Body of pancreas (tissue), 4 donors: Measurements from ENCODE around the gene IL20RA. TPM values are rescaled to one million over a fixed set of nuclear protein-coding genes. Genes with fewer than 3 reads are reported as not detected.
A peak's percentile ranks its signal among the peaks of the same experiment; 100 is the strongest.

Experiments
- ATAC-seq: fragments of 150-250 bp; one replicate; pipeline ENCODE4 v1.9.1; 2016
- DNase-seq, 4 donors: peaks; one replicate each; pipeline ENCODE4 v3.0.0-alpha.2; 2019
- H3K27ac ChIP-seq, 4 donors: fragments of 200-600 bp; sonication (generic); 1 replicate in 3 of 4; 2 replicates in 1 of 4; pipeline versions ENCODE4 v1.5.1 to v1.6.1; 2016 to 2019; ENCODE audit warnings: mild to moderate bottlenecking in 1 of 4, mixed read lengths in 1 of 4, moderate library complexity in 1 of 4
- H3K27me3 ChIP-seq, 2 donors: fragments of 200-600 bp; sonication (generic); one replicate each; pipeline ENCODE4 v1.6.0; 2016; ENCODE audit warnings: mild to moderate bottlenecking in 1 of 2
- H3K36me3 ChIP-seq, 2 donors: fragments of 200-600 bp; sonication (generic); replicated peaks in 1 of 2; 2 replicates each; pipeline ENCODE4 v1.5.1; 2016; ENCODE audit warnings: low read depth in 2 of 2; ENCODE audit not compliant: insufficient read depth in 1 of 2
- H3K4me1 ChIP-seq: fragments of 200-600 bp; sonication (generic); one replicate; pipeline ENCODE4 v1.6.0; 2016
- H3K4me3 ChIP-seq, 2 donors: fragments of 200-600 bp; sonication (generic); 1 replicate in 1 of 2; 2 replicates in 1 of 2; pipeline ENCODE4 v1.5.1; 2016 to 2019
- H3K9me3 ChIP-seq, 3 donors: fragments of 200-600 bp; sonication (generic); 1 replicate in 2 of 3; 2 replicates in 1 of 3; pipeline ENCODE4 v1.5.1; 2016
- CTCF ChIP-seq, 7 experiments: fragments of 450-650 bp in 4 of 7; fragments of 200-600 bp in 3 of 7; sonication (generic) in 3 of 7; IDR thresholded peaks; one replicate each; pipeline ENCODE4 v1.5.1; 2016 to 2019; ENCODE audit warnings: antibody characterized with exemption in 7 of 7
- POLR2A ChIP-seq, 3 donors: fragments of 450-650 bp; IDR thresholded peaks; one replicate each; pipeline ENCODE4 v1.6.1; 2016; ENCODE audit warnings: antibody characterized with exemption in 3 of 3, mild to moderate bottlenecking in 2 of 3
- WGBS, 2 donors: methylation state at CpG; one replicate each; pipeline ENCODE4 v1.1.5; 2017; 5-methylcytosine and 5-hydroxymethylcytosine counted together
- intact Hi-C: fragments of 100-400 bp; cut with DNase I; formaldehyde crosslinking; loops from one replicate; pipeline ENCODE4 v1.15.1; 2023
- total RNA-seq, 2 donors: library from RNA; depleted of rRNA; stranded (reverse); fragments of >200 nt; gene quantifications; one replicate each; pipeline ENCODE4 v1.1.0, GENCODE V29; 2016

The IL20RA gene
- total RNA-seq, 2 donors from 2014 or later, result 12.7 to 23.7 TPM

GRCh38 chr6:137025786-137026730 is 18.7 kb downstream of the IL20RA start:
- Histone ChIP-seq H3K9me3 (no peaks in the 10 kb centered on the region), H3K27me3 (no peaks in the 10 kb centered on the region), H3K27ac (peak overlapping the region in 3 of 4 donors; percentile 42 to 69 (median 62)), H3K36me3 (no peaks in the 10 kb centered on the region), H3K4me1 (peaks cover 34% of the 10 kb centered on the region), H3K4me3 (no peak overlapping the region)
- WGBS, 2 donors, result 61 to 63% methylated on average over 8 of the region's 8 CpGs
- no peak for TF ChIP-seq CTCF (IDR thresholded peaks at IDR 0.05)
- no peak for TF ChIP-seq POLR2A (IDR thresholded peaks at IDR 0.05)
- ATAC-seq (peak; percentile 25), DNase-seq (no peak)
- intact Hi-C loops, result no loop called here

- no peak for TF ChIP-seq CTCF (IDR thresholded peaks at IDR 0.05)
- TF ChIP-seq POLR2A (IDR thresholded peaks at IDR 0.05), result no peak
- ATAC-seq, result peak; percentile 82
- no peak for DNase-seq
- 53 to 63% methylated on average over 3 of the region's 3 CpGs for WGBS, 2 donors
- no peaks in the 10 kb centered on the region for H3K36me3 ChIP-seq
- H3K4me1 ChIP-seq, result peaks cover 34% of the 10 kb centered on the region
- peak overlapping the region in 3 of 4 donors; percentile 42 to 69 (median 62) for H3K27ac ChIP-seq
- intact Hi-C loops, result no loop called here
- H3K9me3 ChIP-seq, result no peaks in the 10 kb centered on the region
- no peak overlapping the region for H3K4me3 ChIP-seq
- no peaks in the 10 kb centered on the region for H3K27me3 ChIP-seq
Observed at GRCh38 chr6:137024237-137024990, 20.4 kb downstream of the IL20RA start.

DNA sequence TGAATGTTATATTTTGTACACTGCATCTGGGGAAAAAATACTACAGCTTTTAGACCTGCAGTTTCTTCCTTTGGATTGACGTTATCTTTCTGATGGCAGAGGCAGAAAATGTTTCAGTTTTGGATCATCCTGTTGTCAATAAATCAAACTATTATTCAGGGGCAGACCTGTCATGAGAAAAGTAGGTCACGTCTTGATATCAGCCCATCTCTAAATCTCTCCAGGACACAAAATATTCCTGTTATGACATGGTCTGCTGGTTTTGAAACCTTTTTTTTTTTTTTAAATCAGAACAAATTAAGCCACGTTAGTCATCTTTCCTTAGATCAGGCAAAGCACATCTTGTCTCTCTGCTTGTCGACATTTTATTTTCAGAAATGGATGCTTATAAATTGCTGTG is 24.0 kb downstream of the IL20RA start:
- H3K36me3 ChIP-seq, result no peaks in the 10 kb centered on the region
- ATAC-seq (no peak), DNase-seq (no peak)
- intact Hi-C loops, result no loop called here
- 79 to 82% methylated on average over 4 of the region's 4 CpGs for WGBS, 2 donors
- peaks cover 0 to 4% of the 10 kb centered on the region in 2 donors for H3K27me3 ChIP-seq
- no peak overlapping the region for H3K27ac ChIP-seq
- H3K4me1 ChIP-seq, result peaks cover 36% of the 10 kb centered on the region
- no peaks in the 10 kb centered on the region for H3K9me3 ChIP-seq
- TF ChIP-seq POLR2A (IDR thresholded peaks at IDR 0.05) (no peak), CTCF (IDR thresholded peaks at IDR 0.05) (no peak)
- H3K4me3 ChIP-seq, result no peak overlapping the region

DNA sequence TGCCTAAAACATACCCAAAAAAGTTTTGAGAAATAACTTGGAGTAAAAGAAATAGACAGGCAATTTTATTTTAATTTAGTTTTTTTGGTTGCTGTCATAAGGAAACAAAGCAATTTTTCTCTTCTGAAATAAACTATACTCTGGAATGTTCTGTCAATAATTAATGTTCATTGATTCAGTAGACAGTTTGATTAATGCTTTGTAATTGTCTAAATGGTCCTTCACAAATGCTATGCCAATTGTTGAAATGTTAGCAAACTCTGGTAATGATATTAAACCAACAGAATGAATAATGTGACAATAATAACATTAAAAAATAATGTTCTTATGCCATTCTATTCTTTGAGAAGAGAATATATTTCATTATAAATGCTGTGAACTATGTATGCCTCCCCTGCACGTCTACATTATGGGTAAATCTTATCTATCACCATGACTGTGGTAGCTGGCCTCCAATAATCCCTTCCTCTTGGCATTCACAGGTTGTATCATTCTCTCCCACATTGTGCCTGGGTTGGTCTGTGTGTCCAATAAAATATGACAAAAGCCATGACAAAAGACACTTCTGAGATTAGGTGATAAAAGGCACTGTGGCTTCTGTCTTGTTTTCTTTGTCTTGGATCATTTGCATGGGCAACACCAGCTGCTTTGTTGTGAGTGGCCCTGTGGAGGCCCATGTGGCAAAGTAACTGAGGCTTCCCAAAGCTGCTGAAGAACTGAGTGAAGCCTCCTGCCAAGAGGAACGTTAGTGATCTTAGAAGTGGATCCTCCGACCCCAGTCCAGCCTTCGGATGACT is 25.1 kb downstream of the IL20RA start:
- no peak overlapping the region for H3K4me3 ChIP-seq
- peaks cover 25% of the 10 kb centered on the region for H3K4me1 ChIP-seq
- ATAC-seq (peak; percentile 65), DNase-seq (no peak)
- H3K9me3 ChIP-seq, result no peaks in the 10 kb centered on the region
- 35 to 51% methylated on average over 4 of the region's 4 CpGs for WGBS, 2 donors
- intact Hi-C loops, result no loop called here
- H3K36me3 ChIP-seq, result no peaks in the 10 kb centered on the region
- TF ChIP-seq POLR2A (IDR thresholded peaks at IDR 0.05) (no peak), CTCF (IDR thresholded peaks at IDR 0.05) (no peak)
- peak overlapping the region in 3 of 4 donors; percentile 5 to 63 (median 56) for H3K27ac ChIP-seq
- H3K27me3 ChIP-seq, result peaks cover 0 to 4% of the 10 kb centered on the region in 2 donors
